SK-N-SH treated with all-trans-retinoic acid at 6 μM for 48 hours (cell line): ENCODE data around the gene DEF6.

ENCODE experiments used
- BACH2 ChIP-seq: fragments of 250-450 bp; sonication (Bioruptor Pico); IDR thresholded peaks from 2 replicates; pipeline ENCODE4 v1.9.0; 2021; ENCODE audit warnings: mild to moderate bottlenecking, borderline replicate concordance
- CREB5 ChIP-seq: fragments of 250-450 bp; sonication (Bioruptor Pico); IDR thresholded peaks from 2 replicates; pipeline ENCODE4 v1.5.1; 2020; ENCODE audit warnings: low read depth, mild to moderate bottlenecking, moderate library complexity
- ESRRG ChIP-seq: fragments of 250-450 bp; sonication (Bioruptor Pico); IDR thresholded peaks from 2 replicates; pipeline ENCODE4 v1.6.1; 2021; ENCODE audit warnings: mild to moderate bottlenecking
- GLIS3 ChIP-seq: fragments of 250-450 bp; sonication (Bioruptor Pico); IDR thresholded peaks from 2 replicates; pipeline ENCODE4 v1.5.0; 2020; ENCODE audit warnings: mild to moderate bottlenecking, moderate library complexity
- ISL1 ChIP-seq: fragments of 250-450 bp; sonication (Bioruptor Pico); IDR thresholded peaks from 2 replicates; pipeline ENCODE4 v2.1.2; 2022; ENCODE audit warnings: mild to moderate bottlenecking, moderate library complexity
- OSR1 ChIP-seq: fragments of 250-450 bp; sonication (Bioruptor Pico); IDR thresholded peaks from 2 replicates; pipeline ENCODE4 v1.8.0; 2022; ENCODE audit warnings: moderate library complexity, mild to moderate bottlenecking, inconsistent platforms
- PATZ1 ChIP-seq: fragments of 250-450 bp; sonication (Bioruptor Pico); IDR thresholded peaks from 2 replicates; pipeline ENCODE4 v1.8.0; 2020; ENCODE audit warnings: mild to moderate bottlenecking, moderate library complexity, borderline replicate concordance
- PPARA ChIP-seq: fragments of 250-450 bp; sonication (Bioruptor Pico); IDR thresholded peaks from 2 replicates; pipeline ENCODE4 v1.5.0; 2020; ENCODE audit warnings: mild to moderate bottlenecking, borderline replicate concordance
- RARB ChIP-seq: fragments of 250-450 bp; sonication (Bioruptor Pico); IDR thresholded peaks from 2 replicates; pipeline ENCODE4 v1.8.0; 2021; ENCODE audit warnings: mild to moderate bottlenecking, moderate library complexity
- TCF4 ChIP-seq: fragments of 250-450 bp; sonication (Bioruptor Pico); IDR thresholded peaks from 2 replicates; pipeline ENCODE4 v1.8.0; 2021; ENCODE audit warnings: mild to moderate bottlenecking, moderate library complexity, borderline replicate concordance
- TOX ChIP-seq: fragments of 250-450 bp; sonication (Bioruptor Pico); IDR thresholded peaks from 2 replicates; pipeline ENCODE4 v1.8.0; 2021; ENCODE audit warnings: mild to moderate bottlenecking, moderate library complexity, borderline replicate concordance
- ZFP3 ChIP-seq: fragments of 250-450 bp; sonication (Bioruptor Pico); IDR thresholded peaks from 2 replicates; pipeline ENCODE4 v1.5.0; 2020; ENCODE audit warnings: mild to moderate bottlenecking, moderate library complexity
- ZFP30 ChIP-seq: fragments of 450-650 bp; formaldehyde crosslinking; IDR thresholded peaks from 2 replicates; pipeline ENCODE4 v1.5.0; 2022; ENCODE audit warnings: mild to moderate bottlenecking, moderate library complexity
- ZNF70 ChIP-seq: fragments of 450-650 bp; formaldehyde crosslinking; IDR thresholded peaks from 2 replicates; pipeline ENCODE4 v1.5.0; 2020; ENCODE audit warnings: mild to moderate bottlenecking, moderate library complexity

GRCh38 chr6:35260591-35261570 lies 36.7 kb upstream of the DEF6 start:
- no peak for TF ChIP-seq TCF4 (CRISPR knock-in tag)
- no peak for TF ChIP-seq ZFP30 (CRISPR knock-in tag)
- no peak for TF ChIP-seq PPARA (CRISPR knock-in tag)
- no peak for TF ChIP-seq OSR1 (CRISPR knock-in tag)
- no peak for TF ChIP-seq PATZ1 (CRISPR knock-in tag)
- TF ChIP-seq ESRRG (CRISPR knock-in tag): no peak
- TF ChIP-seq ISL1: no peak
- no peak for TF ChIP-seq CREB5
- no peak for TF ChIP-seq GLIS3 (CRISPR knock-in tag)
- no peak for TF ChIP-seq ZFP3 (CRISPR knock-in tag)
- no peak for TF ChIP-seq BACH2 (CRISPR knock-in tag)
- TF ChIP-seq RARB (CRISPR knock-in tag): no peak
- TF ChIP-seq ZNF70 (CRISPR knock-in tag): no peak
- no peak for TF ChIP-seq TOX (CRISPR knock-in tag)
